CD4-positive, alpha-beta T cell (primary cell): Measurements from ENCODE around the gene IDUA. TPM values are rescaled to one million over a fixed set of nuclear protein-coding genes. Genes with fewer than 3 reads are reported as not detected.

Experiments used
- ATAC-seq: fragments of 200-7000 bp; cut with Tn5 transposase; one replicate; pipeline ENCODE4 v1.10.0; 2022; ENCODE audit warnings: mild to moderate bottlenecking; ENCODE audit not compliant: poor library complexity
- CTCF ChIA-PET: fragments of 350-600 bp; sonication (Branson Sonifier 250); formaldehyde crosslinking; loops from one replicate; lab custom pipeline; 2021; ENCODE audit warnings: antibody characterized with exemption, inconsistent platforms; lab: Charles Lee
- POLR2A ChIA-PET: fragments of 350-600 bp; sonication (Branson Sonifier 250); formaldehyde crosslinking; loops from one replicate; lab custom pipeline; 2021; ENCODE audit warnings: antibody characterized with exemption, inconsistent platforms; lab: Charles Lee
- DNase-seq, 14 experiments: peaks; one replicate each; pipeline ENCODE4 v3.0.0-alpha.2; 2013 to 2020; ENCODE audit warnings: mixed read lengths in 2 of 14
- H3K27ac ChIP-seq, 2 donors: one replicate each; pipeline versions ENCODE4 v1.5.1 to v1.7.0; 2013; ENCODE audit warnings: low read length in 2 of 2, low read depth in 1 of 2, mild to moderate bottlenecking in 1 of 2
- H3K27me3 ChIP-seq, 2 experiments: 1 replicate in 1 of 2; 2 replicates in 1 of 2; pipeline versions ENCODE4 v1.6.1 to v1.7.0; 2013; ENCODE audit warnings: low read length in 2 of 2, control low read depth in 1 of 2, mild to moderate bottlenecking in 1 of 2, moderate library complexity in 1 of 2; ENCODE audit not compliant: insufficient read depth in 2 of 2, control insufficient read depth in 1 of 2
- H3K36me3 ChIP-seq: one replicate; pipeline ENCODE4 v1.6.1; 2013; ENCODE audit warnings: low read length, control low read depth; ENCODE audit not compliant: insufficient read depth
- H3K4me1 ChIP-seq: one replicate; pipeline ENCODE4 v1.6.1; 2013; ENCODE audit warnings: low read length, control low read depth; ENCODE audit not compliant: insufficient read depth
- H3K4me3 ChIP-seq: one replicate; pipeline ENCODE4 v1.5.1; 2013; ENCODE audit warnings: mild to moderate bottlenecking, low read length, moderate library complexity
- H3K9me3 ChIP-seq, 2 experiments: 1 replicate in 1 of 2; 2 replicates in 1 of 2; pipeline versions ENCODE4 v1.6.1 to v1.7.0; 2013; ENCODE audit warnings: low read length in 2 of 2, mild to moderate bottlenecking in 2 of 2, control low read depth in 1 of 2, moderate library complexity in 1 of 2; ENCODE audit not compliant: control insufficient read depth in 1 of 2, insufficient read depth in 1 of 2
- H3K27ac Mint-ChIP-seq: one replicate; pipeline ENCODE4 v1.8.0; 2020; ENCODE audit warnings: mixed read lengths
- H3K27me3 Mint-ChIP-seq: one replicate; pipeline ENCODE4 v1.8.0; 2021; ENCODE audit warnings: mixed read lengths
- H3K36me3 Mint-ChIP-seq: one replicate; pipeline ENCODE4 v1.8.0; 2021; ENCODE audit warnings: low read depth, mixed read lengths
- H3K4me1 Mint-ChIP-seq: one replicate; pipeline ENCODE4 v1.8.0; 2021; ENCODE audit warnings: low read depth, mixed read lengths
- H3K4me3 Mint-ChIP-seq: one replicate; pipeline ENCODE4 v1.8.0; 2020; ENCODE audit warnings: mild to moderate bottlenecking, mixed read lengths
- H3K9me3 Mint-ChIP-seq: one replicate; pipeline ENCODE4 v1.8.0; 2020; ENCODE audit warnings: mixed read lengths
- intact Hi-C, 2 experiments: fragments of 100-400 bp; cut with DNase I in 1 of 2; cut with micrococcal nuclease in 1 of 2; formaldehyde crosslinking; loops; one replicate each; pipeline versions ENCODE4 v1.15.1 to v1.9.0; 2023 to 2025; cut with DNase I, micrococcal nuclease
- total RNA-seq, 174 experiments: library from RNA in 2 of 174; stranded (reverse) in 2 of 174; gene quantifications; one replicate each; pipeline ENCODE4 v1.2.3 and lab custom pipeline; 2021 to 2026
- TF ChIP-seq, protein P1 (sequence below): fragments of 200-600 bp; IDR thresholded peaks from one replicate; pipeline ENCODE4 v1.8.0; 2022; ENCODE audit warnings: antibody characterized with exemption, mild to moderate bottlenecking

IDUA gene
- total RNA-seq, 2 experiments from 2014 or later, result 70.2 to 77.8 TPM

DNA sequence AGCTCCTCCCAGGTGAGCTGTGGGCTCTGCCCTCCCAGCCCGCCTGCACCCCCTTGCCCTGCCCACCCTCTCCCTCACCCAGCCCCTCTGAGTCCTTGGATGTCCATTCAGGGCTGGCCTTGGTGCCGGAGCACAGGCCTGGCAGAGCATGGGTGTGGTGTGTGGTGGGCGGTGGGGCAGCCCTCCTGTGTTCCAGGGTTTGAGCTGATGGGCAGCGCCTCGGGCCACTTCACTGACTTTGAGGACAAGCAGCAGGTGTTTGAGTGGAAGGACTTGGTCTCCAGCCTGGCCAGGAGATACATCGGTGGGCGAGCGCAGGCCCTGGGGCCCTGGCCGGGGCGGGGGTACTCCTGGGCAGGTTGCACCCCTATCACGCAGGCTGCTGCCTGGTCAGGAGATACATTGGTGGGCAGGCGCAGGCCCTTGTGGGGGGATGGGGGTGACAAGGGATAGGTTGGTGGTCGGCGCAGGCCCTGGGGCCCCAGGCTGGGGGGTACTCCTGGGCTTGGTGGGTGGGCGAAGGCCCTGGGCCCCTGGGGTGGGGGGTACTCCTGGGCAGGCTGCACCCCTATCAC is 13.9 kb downstream of the IDUA start:
- Mint-ChIP-seq H3K4me3 (no peak overlapping the region), H3K27ac (no peak overlapping the region), H3K27me3 (peaks cover 38% of the 10 kb centered on the region), H3K4me1 (peaks cover 16% of the 10 kb centered on the region), H3K9me3 (no peaks in the 10 kb centered on the region), H3K36me3 (no peaks in the 10 kb centered on the region)
- no peak overlapping the region for H3K27ac ChIP-seq
- ATAC-seq, result no peak
- peaks cover 0 to 30% of the 10 kb centered on the region in 2 experiments for H3K9me3 ChIP-seq
- TF ChIP-seq, protein P1, sequence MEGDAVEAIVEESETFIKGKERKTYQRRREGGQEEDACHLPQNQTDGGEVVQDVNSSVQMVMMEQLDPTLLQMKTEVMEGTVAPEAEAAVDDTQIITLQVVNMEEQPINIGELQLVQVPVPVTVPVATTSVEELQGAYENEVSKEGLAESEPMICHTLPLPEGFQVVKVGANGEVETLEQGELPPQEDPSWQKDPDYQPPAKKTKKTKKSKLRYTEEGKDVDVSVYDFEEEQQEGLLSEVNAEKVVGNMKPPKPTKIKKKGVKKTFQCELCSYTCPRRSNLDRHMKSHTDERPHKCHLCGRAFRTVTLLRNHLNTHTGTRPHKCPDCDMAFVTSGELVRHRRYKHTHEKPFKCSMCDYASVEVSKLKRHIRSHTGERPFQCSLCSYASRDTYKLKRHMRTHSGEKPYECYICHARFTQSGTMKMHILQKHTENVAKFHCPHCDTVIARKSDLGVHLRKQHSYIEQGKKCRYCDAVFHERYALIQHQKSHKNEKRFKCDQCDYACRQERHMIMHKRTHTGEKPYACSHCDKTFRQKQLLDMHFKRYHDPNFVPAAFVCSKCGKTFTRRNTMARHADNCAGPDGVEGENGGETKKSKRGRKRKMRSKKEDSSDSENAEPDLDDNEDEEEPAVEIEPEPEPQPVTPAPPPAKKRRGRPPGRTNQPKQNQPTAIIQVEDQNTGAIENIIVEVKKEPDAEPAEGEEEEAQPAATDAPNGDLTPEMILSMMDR, result no peak
- H3K4me3 ChIP-seq, result no peak overlapping the region
- ChIA-PET CTCF (no interaction called here), POLR2A (no interaction called here)
- intact Hi-C loops, result no loop called here
- H3K27me3 ChIP-seq, result peaks cover 58 to 73% of the 10 kb centered on the region in 2 experiments
- peaks cover 30% of the 10 kb centered on the region for H3K4me1 ChIP-seq
- no peaks in the 10 kb centered on the region for H3K36me3 ChIP-seq
- DNase-seq, result no peak

DNA sequence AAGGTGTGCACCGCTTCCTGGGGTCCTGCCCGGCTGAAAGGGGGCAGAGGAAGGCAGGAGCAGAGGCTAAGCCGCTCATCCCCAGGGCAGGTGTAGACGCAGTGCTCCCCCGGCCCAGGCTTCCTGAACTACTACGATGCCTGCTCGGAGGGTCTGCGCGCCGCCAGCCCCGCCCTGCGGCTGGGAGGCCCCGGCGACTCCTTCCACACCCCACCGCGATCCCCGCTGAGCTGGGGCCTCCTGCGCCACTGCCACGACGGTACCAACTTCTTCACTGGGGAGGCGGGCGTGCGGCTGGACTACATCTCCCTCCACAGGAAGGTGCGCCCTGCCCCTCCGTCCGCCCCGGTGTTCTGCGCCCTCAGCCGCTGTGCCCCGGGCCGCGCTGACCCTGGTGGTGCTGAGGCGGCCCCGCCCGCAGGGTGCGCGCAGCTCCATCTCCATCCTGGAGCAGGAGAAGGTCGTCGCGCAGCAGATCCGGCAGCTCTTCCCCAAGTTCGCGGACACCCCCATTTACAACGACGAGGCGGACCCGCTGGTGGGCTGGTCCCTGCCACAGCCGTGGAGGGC is 14.8 kb downstream of the IDUA start:
- DNase-seq (no peak), ATAC-seq (no peak)
- Histone ChIP-seq H3K27me3 (peaks cover 58 to 74% of the 10 kb centered on the region in 2 experiments), H3K9me3 (peaks cover 0 to 30% of the 10 kb centered on the region in 2 experiments), H3K4me1 (peaks cover 30% of the 10 kb centered on the region), H3K27ac (no peak overlapping the region), H3K4me3 (no peak overlapping the region), H3K36me3 (no peaks in the 10 kb centered on the region)
- intact Hi-C loops, result no loop called here
- ChIA-PET POLR2A (no interaction called here), CTCF (no interaction called here)
- no peak overlapping the region for H3K4me3 Mint-ChIP-seq
- TF ChIP-seq, protein P1, result no peak
- H3K27ac Mint-ChIP-seq, result no peak overlapping the region
- H3K4me1 Mint-ChIP-seq, result peaks cover 16% of the 10 kb centered on the region
- H3K9me3 Mint-ChIP-seq, result no peaks in the 10 kb centered on the region
- peaks cover 46% of the 10 kb centered on the region for H3K27me3 Mint-ChIP-seq
- no peaks in the 10 kb centered on the region for H3K36me3 Mint-ChIP-seq

DNA sequence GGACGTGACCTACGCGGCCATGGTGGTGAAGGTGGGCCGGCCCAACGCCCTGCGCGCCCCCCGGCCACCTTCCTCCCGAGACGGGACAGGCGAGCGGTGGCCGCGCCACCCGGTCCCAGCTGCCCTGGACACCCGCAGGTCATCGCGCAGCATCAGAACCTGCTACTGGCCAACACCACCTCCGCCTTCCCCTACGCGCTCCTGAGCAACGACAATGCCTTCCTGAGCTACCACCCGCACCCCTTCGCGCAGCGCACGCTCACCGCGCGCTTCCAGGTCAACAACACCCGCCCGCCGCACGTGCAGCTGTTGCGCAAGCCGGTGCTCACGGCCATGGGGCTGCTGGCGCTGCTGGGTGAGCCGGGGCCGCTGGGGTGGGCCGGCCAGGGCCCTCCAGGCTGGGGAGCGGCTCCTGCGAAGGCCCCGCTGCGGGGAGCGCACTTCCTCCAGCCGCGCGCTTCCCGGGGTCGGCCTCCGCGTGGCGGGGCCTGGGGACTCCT is 15.3 kb downstream of the IDUA start:
- Histone ChIP-seq H3K9me3 (peaks cover 0 to 30% of the 10 kb centered on the region in 2 experiments), H3K27ac (no peak overlapping the region), H3K4me1 (peaks cover 30% of the 10 kb centered on the region), H3K4me3 (no peak overlapping the region), H3K27me3 (peaks cover 55 to 79% of the 10 kb centered on the region in 2 experiments), H3K36me3 (no peaks in the 10 kb centered on the region)
- peaks cover 51% of the 10 kb centered on the region for H3K27me3 Mint-ChIP-seq
- no peaks in the 10 kb centered on the region for H3K36me3 Mint-ChIP-seq
- H3K4me1 Mint-ChIP-seq, result peaks cover 16% of the 10 kb centered on the region
- ATAC-seq (no peak), DNase-seq (peak in 1 of 14 experiments; percentile 31)
- intact Hi-C loops, result no loop called here
- ChIA-PET CTCF (no interaction called here), POLR2A (no interaction called here)
- no peak overlapping the region for H3K27ac Mint-ChIP-seq
- no peaks in the 10 kb centered on the region for H3K9me3 Mint-ChIP-seq
- H3K4me3 Mint-ChIP-seq, result no peak overlapping the region
- TF ChIP-seq, protein P1, result no peak
